ENCODE data around the gene HOXA2. TPM values are rescaled to one million over a fixed set of nuclear protein-coding genes. Genes with fewer than 3 reads are reported as not detected.

HOXA2 gene
- total and polyA plus RNA-seq, 7 donors, result 0.17 to 1.1 (median 0.42) TPM

DNA sequence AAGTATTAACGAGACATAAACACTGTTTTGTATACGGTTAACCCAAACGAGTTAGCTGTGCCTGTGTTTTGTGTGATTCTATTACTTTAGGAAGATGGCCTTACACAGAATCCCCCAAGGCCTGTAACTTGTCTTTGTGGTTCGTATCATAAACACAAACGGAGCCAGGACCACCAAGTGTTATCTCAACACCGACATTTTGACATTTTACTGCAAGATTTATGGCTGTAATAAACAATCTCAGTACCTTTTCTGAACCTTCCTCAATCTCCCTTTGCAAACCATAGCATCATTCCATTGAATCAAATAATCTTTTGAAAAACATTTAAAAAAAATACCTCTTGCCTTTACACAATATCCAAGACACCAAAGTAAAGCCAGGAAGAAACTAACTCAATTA is 30.5 kb upstream of the HOXA2 start:
- Histone ChIP-seq H3K9me3 (no peaks in the 10 kb centered on the region), H3K27me3 (ENCODE audit: insufficient read depth in 3 of 3, low read length in 2 of 3) (no peaks in the 10 kb centered on the region), H3K4me3 (no peak overlapping the region), H3K4me1 (peaks cover 65% of the 10 kb centered on the region), H3K36me3 (ENCODE audit: insufficient read depth in 1 of 2, low read depth in 1 of 2) (no peaks in the 10 kb centered on the region), H3K27ac (peak overlapping the region; percentile 69)
- TF ChIP-seq, protein P1, sequence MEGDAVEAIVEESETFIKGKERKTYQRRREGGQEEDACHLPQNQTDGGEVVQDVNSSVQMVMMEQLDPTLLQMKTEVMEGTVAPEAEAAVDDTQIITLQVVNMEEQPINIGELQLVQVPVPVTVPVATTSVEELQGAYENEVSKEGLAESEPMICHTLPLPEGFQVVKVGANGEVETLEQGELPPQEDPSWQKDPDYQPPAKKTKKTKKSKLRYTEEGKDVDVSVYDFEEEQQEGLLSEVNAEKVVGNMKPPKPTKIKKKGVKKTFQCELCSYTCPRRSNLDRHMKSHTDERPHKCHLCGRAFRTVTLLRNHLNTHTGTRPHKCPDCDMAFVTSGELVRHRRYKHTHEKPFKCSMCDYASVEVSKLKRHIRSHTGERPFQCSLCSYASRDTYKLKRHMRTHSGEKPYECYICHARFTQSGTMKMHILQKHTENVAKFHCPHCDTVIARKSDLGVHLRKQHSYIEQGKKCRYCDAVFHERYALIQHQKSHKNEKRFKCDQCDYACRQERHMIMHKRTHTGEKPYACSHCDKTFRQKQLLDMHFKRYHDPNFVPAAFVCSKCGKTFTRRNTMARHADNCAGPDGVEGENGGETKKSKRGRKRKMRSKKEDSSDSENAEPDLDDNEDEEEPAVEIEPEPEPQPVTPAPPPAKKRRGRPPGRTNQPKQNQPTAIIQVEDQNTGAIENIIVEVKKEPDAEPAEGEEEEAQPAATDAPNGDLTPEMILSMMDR (IDR thresholded peaks at IDR 0.05), result no peak
- intact Hi-C loops (cut with DNase I), result no loop called here
- DNase-seq, result no peak
- WGBS, 3 donors, result 63 to 80% (median 68%) methylated on average over 6 of the region's 6 CpGs
- no peak for ATAC-seq

DNA sequence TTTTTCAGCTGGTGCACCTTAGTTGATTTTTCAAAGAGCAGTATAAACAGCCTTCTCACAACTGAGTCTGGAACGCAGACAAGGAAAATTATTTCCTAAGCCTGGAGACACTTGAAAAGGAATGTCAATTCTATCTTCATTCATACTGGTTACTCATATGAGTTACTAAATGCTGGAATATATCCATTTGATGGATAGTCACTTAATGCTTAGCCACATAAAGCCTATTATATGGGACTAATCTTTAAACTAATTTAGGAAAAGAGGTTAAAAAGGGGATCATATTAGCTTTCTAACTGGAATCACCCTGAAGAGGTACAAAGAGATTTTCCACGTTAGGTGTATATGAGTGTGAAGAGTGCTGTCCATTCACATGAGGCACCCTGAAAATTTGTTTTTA is 29.7 kb upstream of the HOXA2 start:
- TF ChIP-seq, protein P1 (IDR thresholded peaks at IDR 0.05), result no peak
- H3K4me3 ChIP-seq, result no peak overlapping the region
- H3K27me3 ChIP-seq (ENCODE audit: insufficient read depth in 3 of 3, low read length in 2 of 3), result no peaks in the 10 kb centered on the region
- intact Hi-C loops (cut with DNase I), result no loop called here
- no peaks in the 10 kb centered on the region for H3K36me3 ChIP-seq (ENCODE audit: insufficient read depth in 1 of 2, low read depth in 1 of 2)
- 78 to 92% (median 82%) methylated on average over 2 of the region's 2 CpGs for WGBS, 3 donors
- peaks cover 67% of the 10 kb centered on the region for H3K4me1 ChIP-seq
- DNase-seq (no peak), ATAC-seq (no peak)
- H3K27ac ChIP-seq, result no peak overlapping the region
- H3K9me3 ChIP-seq, result no peaks in the 10 kb centered on the region

DNA sequence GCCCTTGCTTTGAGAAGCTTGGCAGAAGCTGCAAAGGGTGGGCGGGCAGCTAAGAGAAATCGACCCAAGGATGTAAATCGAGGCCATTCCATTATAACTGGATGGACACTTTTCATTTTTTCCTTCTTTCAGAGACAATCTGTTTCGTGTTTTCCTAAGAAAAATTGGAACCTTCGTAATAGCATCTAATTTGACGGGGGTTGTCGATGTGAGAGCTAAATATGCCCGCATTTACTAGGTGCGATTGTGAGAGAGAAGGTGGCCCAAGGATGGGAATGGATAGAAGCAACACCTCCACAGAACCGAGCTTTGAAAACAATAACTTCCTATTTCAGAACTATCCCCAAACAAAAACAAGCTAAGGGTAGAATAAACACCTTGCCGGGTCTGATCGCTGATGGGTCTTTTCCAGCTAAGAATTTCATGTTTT is 28.9 kb upstream of the HOXA2 start:
- no peak for DNase-seq
- Histone ChIP-seq H3K4me3 (peak overlapping the region; percentile 92), H3K4me1 (peaks cover 70% of the 10 kb centered on the region), H3K27me3 (ENCODE audit: insufficient read depth in 3 of 3, low read length in 2 of 3) (no peaks in the 10 kb centered on the region), H3K9me3 (no peaks in the 10 kb centered on the region), H3K27ac (peak overlapping the region; percentile 94), H3K36me3 (ENCODE audit: insufficient read depth in 1 of 2, low read depth in 1 of 2) (no peaks in the 10 kb centered on the region)
- no peak for ATAC-seq
- intact Hi-C loops (cut with DNase I), result loop anchor here in 1 of 2 donors (1.0 kb wide), 1 partner anchor 267 kb away; the partner anchor contains the start of gene SKAP2
- TF ChIP-seq, protein P1 (IDR thresholded peaks at IDR 0.05), result no peak
- 47 to 51% (median 50%) methylated on average over 12 of the region's 12 CpGs for WGBS, 3 donors

DNA sequence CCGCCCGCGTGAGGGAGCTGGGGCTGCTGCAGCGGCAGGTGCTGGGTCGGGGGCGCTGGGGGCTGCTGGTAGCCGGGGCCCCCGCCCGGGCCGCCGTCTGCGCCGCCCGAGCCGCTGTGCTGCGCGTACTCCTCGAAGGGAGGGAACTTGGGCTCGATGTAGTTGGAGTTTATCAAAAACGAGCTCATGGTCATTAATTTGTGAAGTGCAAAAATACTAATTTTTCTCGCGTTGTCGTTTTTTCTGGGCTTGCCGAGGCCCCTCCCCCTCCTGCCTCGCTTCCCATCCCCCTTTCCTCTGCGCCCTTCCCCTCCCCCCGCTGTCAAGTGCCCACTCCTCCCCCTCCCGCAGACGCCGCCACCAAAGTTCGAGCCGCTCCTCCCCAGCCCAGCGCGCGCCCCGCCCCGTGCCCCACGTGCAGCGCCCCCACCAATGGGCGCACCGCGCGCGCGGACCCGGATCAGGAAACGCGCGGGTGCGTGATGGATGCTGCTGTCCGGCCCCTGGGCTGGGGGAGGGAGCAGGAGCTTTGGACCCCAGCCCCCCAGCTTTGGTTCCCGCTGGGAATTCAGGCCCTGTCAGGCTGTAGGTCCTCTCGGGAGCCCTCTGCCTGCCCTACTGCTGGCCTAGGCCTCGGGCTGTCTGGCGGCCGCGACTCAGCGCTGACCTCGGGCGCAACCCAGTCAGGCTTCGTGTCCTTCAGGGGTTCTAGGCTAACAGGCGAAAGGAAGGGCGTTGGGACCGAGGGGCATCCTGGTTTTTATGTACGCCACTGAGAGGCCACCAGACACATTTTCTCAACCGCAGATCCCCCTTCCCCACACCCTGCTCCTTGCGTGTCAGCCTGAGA is 28.3 kb upstream of the HOXA2 start, which contains the start of gene HOXA4:
Gene HOXA4, minus strand, starts transcription at position 218 of the 850 bp plus-strand sequence. Its CDS starts 24 bp downstream, at position 194.
- intact Hi-C loops (cut with DNase I), result loop anchor here in 1 of 2 donors (1.0 kb wide), 1 partner anchor 266 kb away; the partner anchor contains the start of gene SKAP2
- peak; percentile 93 to 97 (median 94) for ATAC-seq
- Histone ChIP-seq H3K4me3 (peak within 1 kb of the TSS; percentile 92), H3K27ac (peak within 1 kb of the TSS; percentile 94), H3K27me3 (ENCODE audit: insufficient read depth in 3 of 3, low read length in 2 of 3) (no peaks in the 10 kb centered on the region), H3K9me3 (no peaks in the 10 kb centered on the region), H3K4me1 (peaks cover 71% of the 10 kb centered on the region), H3K36me3 (ENCODE audit: insufficient read depth in 1 of 2, low read depth in 1 of 2) (no peaks in the 10 kb centered on the region)
- TF ChIP-seq, protein P1 (IDR thresholded peaks at IDR 0.05), result no peak
- peak; percentile 96 to 97 for DNase-seq
- 1 to 6% (median 3%) methylated on average over 42 to 67 of the region's 67 CpGs for WGBS, 3 donors

Measured in psoas muscle (tissue), 8 donors.